HFFc6 (cell line): ENCODE results near the gene DNAAF8. TPM values are rescaled to one million over a fixed set of nuclear protein-coding genes. Genes with fewer than 3 reads are reported as not detected.

Experiments used
- DNase-seq: peaks from one replicate; pipeline ENCODE4 v3.0.0-alpha.2; 2018
- H3K27ac Mint-ChIP-seq: 2 replicates; pipeline ENCODE4 v1.8.0; 2020; ENCODE audit warnings: mild to moderate bottlenecking, mixed read lengths
- H3K27me3 Mint-ChIP-seq: 2 replicates; pipeline ENCODE4 v1.8.0; 2021; ENCODE audit warnings: mild to moderate bottlenecking, moderate library complexity, mixed read lengths; ENCODE audit not compliant: insufficient read depth
- H3K36me3 Mint-ChIP-seq: 2 replicates; pipeline ENCODE4 v1.8.0; 2021; ENCODE audit warnings: low read depth, mixed read lengths
- H3K4me1 Mint-ChIP-seq: 2 replicates; pipeline ENCODE4 v1.8.0; 2020; ENCODE audit warnings: low read depth, mixed read lengths
- H3K4me3 Mint-ChIP-seq: 2 replicates; pipeline ENCODE4 v1.8.0; 2020; ENCODE audit warnings: mild to moderate bottlenecking, moderate library complexity, mixed read lengths
- H3K9me3 Mint-ChIP-seq: 2 replicates; pipeline ENCODE4 v1.8.0; 2020; ENCODE audit warnings: mild to moderate bottlenecking, mixed read lengths
- total RNA-seq, 6 experiments: library from RNA; stranded (reverse); fragmentation: NEBNext Ultra II Directional; extraction: Animal tissue kit (Norgen Biotek cat#: 25700); gene quantifications; 2 replicates in 1 of 6; 3 replicates in 5 of 6; pipeline ENCODE4 v1.2.3, GENCODE V29; 2021
- TF ChIP-seq, protein P1 (sequence below): fragments of 200-600 bp; sonication (generic); IDR thresholded peaks from 2 replicates; pipeline ENCODE4 v1.5.0; 2021; ENCODE audit warnings: antibody characterized with exemption, mild to moderate bottlenecking

DNAAF8 gene
- total RNA-seq, 6 experiments from 2014 or later = 1.1 to 2.8 (median 1.6) TPM

DNA sequence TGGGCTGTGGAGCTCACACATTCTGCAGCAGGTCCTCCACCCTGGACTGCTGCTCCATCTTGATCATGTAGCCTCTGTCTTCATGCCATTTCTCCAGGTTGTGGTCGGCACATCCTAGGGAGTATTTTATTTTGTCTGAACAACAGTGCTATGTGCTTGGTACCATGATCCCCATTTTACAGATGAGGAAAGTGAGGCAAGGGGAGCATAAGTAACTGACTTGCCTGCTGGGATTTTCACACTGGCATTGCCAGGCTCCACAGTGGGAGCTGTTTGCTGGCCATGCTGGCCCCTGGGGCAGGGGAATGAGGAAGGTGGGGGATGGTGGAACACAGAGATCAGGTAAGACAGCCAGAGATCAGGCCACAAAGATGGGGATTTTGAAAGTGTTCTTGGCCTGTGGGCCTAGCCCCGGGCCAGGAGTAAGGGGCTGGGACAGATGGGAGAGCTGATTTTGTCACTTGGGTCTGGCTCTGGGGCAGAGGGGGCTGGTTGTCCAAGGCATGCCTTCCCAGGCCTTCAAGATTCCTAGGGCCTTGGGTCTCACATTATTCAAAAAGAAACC, 41.9 kb downstream of the DNAAF8 start:
- Mint-ChIP-seq H3K4me1 (peaks cover 12% of the 10 kb centered on the region), H3K36me3 (no peaks in the 10 kb centered on the region), H3K4me3 (no peak overlapping the region), H3K9me3 (no peaks in the 10 kb centered on the region), H3K27me3 (no peaks in the 10 kb centered on the region; the same call in none of the 2 replicates), H3K27ac (no peak overlapping the region)
- TF ChIP-seq, protein P1, sequence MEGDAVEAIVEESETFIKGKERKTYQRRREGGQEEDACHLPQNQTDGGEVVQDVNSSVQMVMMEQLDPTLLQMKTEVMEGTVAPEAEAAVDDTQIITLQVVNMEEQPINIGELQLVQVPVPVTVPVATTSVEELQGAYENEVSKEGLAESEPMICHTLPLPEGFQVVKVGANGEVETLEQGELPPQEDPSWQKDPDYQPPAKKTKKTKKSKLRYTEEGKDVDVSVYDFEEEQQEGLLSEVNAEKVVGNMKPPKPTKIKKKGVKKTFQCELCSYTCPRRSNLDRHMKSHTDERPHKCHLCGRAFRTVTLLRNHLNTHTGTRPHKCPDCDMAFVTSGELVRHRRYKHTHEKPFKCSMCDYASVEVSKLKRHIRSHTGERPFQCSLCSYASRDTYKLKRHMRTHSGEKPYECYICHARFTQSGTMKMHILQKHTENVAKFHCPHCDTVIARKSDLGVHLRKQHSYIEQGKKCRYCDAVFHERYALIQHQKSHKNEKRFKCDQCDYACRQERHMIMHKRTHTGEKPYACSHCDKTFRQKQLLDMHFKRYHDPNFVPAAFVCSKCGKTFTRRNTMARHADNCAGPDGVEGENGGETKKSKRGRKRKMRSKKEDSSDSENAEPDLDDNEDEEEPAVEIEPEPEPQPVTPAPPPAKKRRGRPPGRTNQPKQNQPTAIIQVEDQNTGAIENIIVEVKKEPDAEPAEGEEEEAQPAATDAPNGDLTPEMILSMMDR = no peak
- no peak for DNase-seq

DNA sequence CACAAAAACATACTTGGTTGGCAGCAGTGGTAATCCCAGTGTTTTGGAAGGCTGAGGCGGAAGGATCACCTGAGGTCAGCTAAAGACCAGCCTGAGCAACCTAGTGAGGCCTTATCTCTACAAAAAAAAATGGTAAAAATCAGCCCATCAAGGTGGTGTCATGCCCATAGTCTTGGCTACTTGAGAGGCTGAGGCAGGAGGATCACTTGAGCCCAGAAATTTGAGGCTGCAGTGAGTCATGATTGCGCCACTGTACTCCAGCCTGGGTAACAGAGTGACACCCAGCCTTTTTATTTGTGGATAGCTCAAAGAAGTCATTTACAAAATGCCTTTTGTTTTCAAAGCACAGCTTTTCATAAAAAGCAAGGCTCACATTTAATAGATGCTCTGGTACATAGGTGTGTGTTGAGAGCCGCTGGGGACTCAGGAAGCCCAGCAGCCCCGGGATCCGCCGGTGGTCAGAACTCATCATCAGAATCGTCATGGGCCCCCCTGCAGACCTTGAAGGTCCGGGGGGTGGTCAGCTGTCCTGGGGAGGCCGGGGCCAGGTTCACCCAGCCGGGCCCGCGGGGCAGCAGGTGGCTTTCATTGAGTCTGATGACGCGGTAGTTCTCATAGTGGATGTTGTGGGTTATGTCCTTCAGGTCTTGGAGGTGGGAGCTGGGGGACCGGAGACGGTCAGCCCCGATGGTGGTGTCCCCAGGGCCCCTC, 43.2 kb downstream of the DNAAF8 start:
- no peak for DNase-seq
- H3K36me3 Mint-ChIP-seq = no peaks in the 10 kb centered on the region
- no peaks in the 10 kb centered on the region for H3K9me3 Mint-ChIP-seq
- H3K27ac Mint-ChIP-seq = no peak overlapping the region
- no peaks in the 10 kb centered on the region; the same call in none of the 2 replicates for H3K27me3 Mint-ChIP-seq
- TF ChIP-seq, protein P1 = no peak
- H3K4me1 Mint-ChIP-seq = peaks cover 12% of the 10 kb centered on the region
- no peak overlapping the region for H3K4me3 Mint-ChIP-seq

DNA sequence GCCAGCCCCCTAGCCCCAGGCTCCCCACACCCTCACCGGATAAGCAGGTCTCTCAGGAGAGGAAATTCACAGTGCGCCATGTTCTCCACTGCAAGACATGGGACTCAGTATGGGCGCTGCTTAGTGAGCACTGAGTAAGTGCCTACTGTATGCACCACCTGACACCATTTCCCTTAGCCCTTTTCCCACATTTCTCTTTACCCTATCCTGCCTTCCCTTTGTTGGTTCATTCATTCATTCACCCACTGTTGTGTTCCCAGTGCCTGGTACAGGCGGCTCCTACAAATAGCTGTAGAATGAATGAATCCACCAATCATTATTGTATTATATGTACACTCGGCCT, 43.7 kb downstream of the DNAAF8 start:
- Mint-ChIP-seq H3K4me3 (no peak overlapping the region), H3K36me3 (no peaks in the 10 kb centered on the region), H3K27ac (no peak overlapping the region), H3K4me1 (peaks cover 12% of the 10 kb centered on the region), H3K9me3 (no peaks in the 10 kb centered on the region), H3K27me3 (no peaks in the 10 kb centered on the region; the same call in none of the 2 replicates)
- no peak for DNase-seq
- TF ChIP-seq, protein P1 = no peak

DNA sequence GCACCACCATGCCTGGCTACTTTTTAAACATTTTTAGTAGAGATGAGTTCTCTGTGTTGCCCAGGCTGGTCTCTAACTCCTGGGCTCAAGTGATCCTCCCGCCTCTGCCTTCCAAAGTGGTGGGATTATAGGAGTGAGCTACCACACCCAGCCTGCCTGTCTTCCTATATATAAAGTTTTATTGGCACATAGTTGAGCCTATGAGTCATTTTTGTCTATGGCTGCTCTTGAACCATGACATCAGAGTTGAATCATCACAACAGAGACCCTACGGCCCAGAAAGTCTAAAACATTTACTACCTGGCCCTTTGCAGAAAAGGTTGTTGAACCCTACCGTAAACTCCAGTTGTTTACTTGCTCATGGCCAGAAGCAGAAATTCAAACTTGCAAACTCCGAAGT, 45.9 kb downstream of the DNAAF8 start:
- Mint-ChIP-seq H3K27me3 (no peaks in the 10 kb centered on the region; the same call in none of the 2 replicates), H3K4me3 (no peak overlapping the region), H3K4me1 (peaks cover 7% of the 10 kb centered on the region), H3K27ac (no peak overlapping the region), H3K36me3 (no peaks in the 10 kb centered on the region), H3K9me3 (no peaks in the 10 kb centered on the region)
- TF ChIP-seq, protein P1 = no peak
- no peak for DNase-seq

DNA sequence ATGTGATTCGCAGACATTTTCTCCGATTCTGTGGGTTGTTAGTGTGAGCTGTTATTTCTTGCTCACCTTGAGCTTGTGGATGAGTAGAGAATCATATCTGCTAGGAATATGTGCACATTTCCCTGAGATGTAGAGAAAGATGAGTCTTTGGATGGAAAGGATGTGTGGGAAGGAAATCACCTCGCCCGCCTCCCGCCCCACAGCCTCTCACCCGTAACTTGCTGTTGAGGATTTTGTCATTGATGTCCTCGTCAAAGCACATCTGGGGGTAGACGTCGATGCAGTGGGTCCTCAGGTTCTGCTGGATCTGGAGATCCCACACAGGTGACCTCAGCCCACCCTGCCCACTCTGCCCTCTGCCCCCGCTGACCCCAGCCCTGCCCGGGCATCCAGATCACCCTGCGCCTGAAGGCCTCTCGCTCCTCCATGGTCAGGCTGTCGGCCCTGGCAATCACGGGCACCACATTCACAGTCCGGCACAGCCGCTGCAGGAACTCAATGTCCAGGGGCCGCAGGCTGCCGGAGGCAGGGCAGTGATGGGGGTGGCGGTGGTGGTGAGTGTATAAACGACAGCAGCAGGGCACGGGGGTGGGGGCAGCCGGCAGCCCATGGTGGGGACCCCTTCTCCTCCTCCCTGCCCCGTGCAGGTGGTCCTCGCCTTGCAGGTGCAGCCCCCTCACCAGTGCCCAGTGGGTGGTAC, 49.1 kb downstream of the DNAAF8 start:
- H3K27me3 Mint-ChIP-seq = no peaks in the 10 kb centered on the region; the same call in none of the 2 replicates
- no peaks in the 10 kb centered on the region for H3K36me3 Mint-ChIP-seq
- DNase-seq = no peak
- H3K4me3 Mint-ChIP-seq = no peak overlapping the region
- peaks cover 7% of the 10 kb centered on the region for H3K4me1 Mint-ChIP-seq
- TF ChIP-seq, protein P1 = no peak
- H3K27ac Mint-ChIP-seq = no peak overlapping the region
- H3K9me3 Mint-ChIP-seq = no peaks in the 10 kb centered on the region
